Measurements from ENCODE around the gene PCDH15.

DNA sequence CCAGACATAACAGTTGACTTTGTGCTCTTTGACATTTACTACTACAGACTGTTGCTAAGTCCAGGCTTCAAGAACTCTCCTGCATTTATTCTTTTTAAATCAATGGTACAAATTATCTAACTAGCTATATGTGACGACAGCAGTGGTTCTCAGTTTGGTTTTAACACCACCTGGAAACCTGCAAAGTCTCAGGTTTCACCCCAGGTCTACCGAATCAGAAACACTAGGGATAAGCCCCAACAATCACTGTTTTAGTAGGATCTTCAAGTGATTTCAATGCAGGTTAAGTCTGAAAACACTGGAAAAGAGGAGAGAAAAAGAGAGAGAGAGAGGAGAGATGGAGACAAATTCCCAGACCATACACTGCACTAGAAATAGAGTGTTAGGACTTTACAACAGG, 519.0 kb downstream of the PCDH15 start:
- TF ChIP-seq SP1 (CRISPR knock-in tag; conservative IDR thresholded peaks at IDR 0.05) (no peak), KAT7 (CRISPR knock-in tag; IDR thresholded peaks at IDR 0.05; ENCODE audit: borderline replicate concordance) (no peak), CREM (CRISPR knock-in tag; IDR thresholded peaks at IDR 0.05) (no peak), FOXP1 (CRISPR knock-in tag; IDR thresholded peaks at IDR 0.05; ENCODE audit: borderline replicate concordance) (no peak), ZNF416 (CRISPR knock-in tag; IDR thresholded peaks at IDR 0.05) (no peak), NR2C2 (CRISPR knock-in tag; IDR thresholded peaks at IDR 0.05) (no peak), NR3C1 (CRISPR knock-in tag; conservative IDR thresholded peaks at IDR 0.05; ENCODE audit: low read depth) (no peak)
- TF ChIP-seq, protein P1, sequence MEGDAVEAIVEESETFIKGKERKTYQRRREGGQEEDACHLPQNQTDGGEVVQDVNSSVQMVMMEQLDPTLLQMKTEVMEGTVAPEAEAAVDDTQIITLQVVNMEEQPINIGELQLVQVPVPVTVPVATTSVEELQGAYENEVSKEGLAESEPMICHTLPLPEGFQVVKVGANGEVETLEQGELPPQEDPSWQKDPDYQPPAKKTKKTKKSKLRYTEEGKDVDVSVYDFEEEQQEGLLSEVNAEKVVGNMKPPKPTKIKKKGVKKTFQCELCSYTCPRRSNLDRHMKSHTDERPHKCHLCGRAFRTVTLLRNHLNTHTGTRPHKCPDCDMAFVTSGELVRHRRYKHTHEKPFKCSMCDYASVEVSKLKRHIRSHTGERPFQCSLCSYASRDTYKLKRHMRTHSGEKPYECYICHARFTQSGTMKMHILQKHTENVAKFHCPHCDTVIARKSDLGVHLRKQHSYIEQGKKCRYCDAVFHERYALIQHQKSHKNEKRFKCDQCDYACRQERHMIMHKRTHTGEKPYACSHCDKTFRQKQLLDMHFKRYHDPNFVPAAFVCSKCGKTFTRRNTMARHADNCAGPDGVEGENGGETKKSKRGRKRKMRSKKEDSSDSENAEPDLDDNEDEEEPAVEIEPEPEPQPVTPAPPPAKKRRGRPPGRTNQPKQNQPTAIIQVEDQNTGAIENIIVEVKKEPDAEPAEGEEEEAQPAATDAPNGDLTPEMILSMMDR (IDR thresholded peaks at IDR 0.05) = no peak
- TF ChIP-seq, protein P2, sequence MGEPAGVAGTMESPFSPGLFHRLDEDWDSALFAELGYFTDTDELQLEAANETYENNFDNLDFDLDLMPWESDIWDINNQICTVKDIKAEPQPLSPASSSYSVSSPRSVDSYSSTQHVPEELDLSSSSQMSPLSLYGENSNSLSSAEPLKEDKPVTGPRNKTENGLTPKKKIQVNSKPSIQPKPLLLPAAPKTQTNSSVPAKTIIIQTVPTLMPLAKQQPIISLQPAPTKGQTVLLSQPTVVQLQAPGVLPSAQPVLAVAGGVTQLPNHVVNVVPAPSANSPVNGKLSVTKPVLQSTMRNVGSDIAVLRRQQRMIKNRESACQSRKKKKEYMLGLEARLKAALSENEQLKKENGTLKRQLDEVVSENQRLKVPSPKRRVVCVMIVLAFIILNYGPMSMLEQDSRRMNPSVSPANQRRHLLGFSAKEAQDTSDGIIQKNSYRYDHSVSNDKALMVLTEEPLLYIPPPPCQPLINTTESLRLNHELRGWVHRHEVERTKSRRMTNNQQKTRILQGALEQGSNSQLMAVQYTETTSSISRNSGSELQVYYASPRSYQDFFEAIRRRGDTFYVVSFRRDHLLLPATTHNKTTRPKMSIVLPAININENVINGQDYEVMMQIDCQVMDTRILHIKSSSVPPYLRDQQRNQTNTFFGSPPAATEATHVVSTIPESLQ (CRISPR knock-in tag; IDR thresholded peaks at IDR 0.05) = no peak
- TF ChIP-seq, protein P3, sequence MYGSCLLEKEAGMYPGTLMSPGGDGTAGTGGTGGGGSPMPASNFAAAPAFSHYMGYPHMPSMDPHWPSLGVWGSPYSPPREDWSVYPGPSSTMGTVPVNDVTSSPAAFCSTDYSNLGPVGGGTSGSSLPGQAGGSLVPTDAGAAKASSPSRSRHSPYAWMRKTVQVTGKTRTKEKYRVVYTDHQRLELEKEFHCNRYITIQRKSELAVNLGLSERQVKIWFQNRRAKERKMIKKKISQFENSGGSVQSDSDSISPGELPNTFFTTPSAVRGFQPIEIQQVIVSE (CRISPR knock-in tag; IDR thresholded peaks at IDR 0.05; ENCODE audit: borderline replicate concordance) = no peak
- TF ChIP-seq, protein P4, sequence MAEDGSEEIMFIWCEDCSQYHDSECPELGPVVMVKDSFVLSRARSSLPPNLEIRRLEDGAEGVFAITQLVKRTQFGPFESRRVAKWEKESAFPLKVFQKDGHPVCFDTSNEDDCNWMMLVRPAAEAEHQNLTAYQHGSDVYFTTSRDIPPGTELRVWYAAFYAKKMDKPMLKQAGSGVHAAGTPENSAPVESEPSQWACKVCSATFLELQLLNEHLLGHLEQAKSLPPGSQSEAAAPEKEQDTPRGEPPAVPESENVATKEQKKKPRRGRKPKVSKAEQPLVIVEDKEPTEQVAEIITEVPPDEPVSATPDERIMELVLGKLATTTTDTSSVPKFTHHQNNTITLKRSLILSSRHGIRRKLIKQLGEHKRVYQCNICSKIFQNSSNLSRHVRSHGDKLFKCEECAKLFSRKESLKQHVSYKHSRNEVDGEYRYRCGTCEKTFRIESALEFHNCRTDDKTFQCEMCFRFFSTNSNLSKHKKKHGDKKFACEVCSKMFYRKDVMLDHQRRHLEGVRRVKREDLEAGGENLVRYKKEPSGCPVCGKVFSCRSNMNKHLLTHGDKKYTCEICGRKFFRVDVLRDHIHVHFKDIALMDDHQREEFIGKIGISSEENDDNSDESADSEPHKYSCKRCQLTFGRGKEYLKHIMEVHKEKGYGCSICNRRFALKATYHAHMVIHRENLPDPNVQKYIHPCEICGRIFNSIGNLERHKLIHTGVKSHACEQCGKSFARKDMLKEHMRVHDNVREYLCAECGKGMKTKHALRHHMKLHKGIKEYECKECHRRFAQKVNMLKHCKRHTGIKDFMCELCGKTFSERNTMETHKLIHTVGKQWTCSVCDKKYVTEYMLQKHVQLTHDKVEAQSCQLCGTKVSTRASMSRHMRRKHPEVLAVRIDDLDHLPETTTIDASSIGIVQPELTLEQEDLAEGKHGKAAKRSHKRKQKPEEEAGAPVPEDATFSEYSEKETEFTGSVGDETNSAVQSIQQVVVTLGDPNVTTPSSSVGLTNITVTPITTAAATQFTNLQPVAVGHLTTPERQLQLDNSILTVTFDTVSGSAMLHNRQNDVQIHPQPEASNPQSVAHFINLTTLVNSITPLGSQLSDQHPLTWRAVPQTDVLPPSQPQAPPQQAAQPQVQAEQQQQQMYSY (CRISPR knock-in tag; IDR thresholded peaks at IDR 0.05) = no peak
- TF ChIP-seq, protein P5, sequence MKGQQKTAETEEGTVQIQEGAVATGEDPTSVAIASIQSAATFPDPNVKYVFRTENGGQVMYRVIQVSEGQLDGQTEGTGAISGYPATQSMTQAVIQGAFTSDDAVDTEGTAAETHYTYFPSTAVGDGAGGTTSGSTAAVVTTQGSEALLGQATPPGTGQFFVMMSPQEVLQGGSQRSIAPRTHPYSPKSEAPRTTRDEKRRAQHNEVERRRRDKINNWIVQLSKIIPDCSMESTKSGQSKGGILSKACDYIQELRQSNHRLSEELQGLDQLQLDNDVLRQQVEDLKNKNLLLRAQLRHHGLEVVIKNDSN (CRISPR knock-in tag; IDR thresholded peaks at IDR 0.05) = no peak
- TF ChIP-seq, protein P6, sequence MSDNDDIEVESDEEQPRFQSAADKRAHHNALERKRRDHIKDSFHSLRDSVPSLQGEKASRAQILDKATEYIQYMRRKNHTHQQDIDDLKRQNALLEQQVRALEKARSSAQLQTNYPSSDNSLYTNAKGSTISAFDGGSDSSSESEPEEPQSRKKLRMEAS (CRISPR knock-in tag; IDR thresholded peaks at IDR 0.05) = no peak

Measured in WTC11 (cell line).